Measurements from ENCODE around the gene FARSB.

The FARSB gene

DNA sequence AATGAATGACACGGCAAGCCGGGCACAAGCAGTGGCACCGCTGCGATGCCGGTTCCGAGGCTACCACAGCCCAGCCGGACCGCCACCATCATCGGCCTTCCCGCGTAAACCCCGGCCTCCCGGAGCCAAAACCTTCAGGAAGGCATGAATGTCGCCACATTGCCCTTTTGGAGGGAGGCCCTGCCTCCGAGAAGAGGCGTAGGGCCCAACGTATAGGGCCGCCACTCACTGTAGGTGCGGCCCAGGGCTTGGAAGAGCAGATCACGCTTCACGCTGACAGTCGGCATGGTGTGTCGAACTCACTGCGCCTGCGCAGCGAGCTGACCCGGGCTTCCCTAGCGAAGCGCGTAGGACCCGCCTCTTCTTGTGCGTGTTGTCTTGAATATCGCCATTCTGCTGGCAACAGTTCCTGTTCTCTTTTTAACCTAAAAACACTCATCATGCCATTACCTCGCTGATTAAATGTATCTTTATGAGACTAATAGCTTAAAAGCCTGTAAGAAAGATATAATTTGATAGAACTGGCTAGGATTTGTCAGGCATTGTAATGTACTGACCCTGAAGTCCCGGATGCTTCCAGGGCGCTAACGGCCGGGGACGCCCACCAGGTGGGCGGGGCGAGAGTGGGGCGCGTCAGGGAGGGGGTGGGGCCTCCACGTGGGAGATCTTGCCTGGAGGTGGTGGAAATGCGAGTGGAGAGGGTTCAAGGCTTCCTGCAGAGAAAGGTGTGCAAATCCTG, at the start of gene FARSB:
FARSB (minus strand) TSS at position 306 of the 739 bp plus-strand sequence; CDS start at position 287, 19 bp downstream.
- TF ChIP-seq EP300 (IDR thresholded peaks at IDR 0.05; ENCODE audit: borderline replicate concordance): 0 out of 2 replicates have a peak, but pooled peaks have one; percentile 2
- peak; percentile 86 for TF ChIP-seq TAF1 (IDR thresholded peaks at IDR 0.05; ENCODE audit: low read depth)
- TF ChIP-seq CEBPB (IDR thresholded peaks at IDR 0.05): no peak
- TF ChIP-seq NFIC (IDR thresholded peaks at IDR 0.05): no peak
- TF ChIP-seq MAX (IDR thresholded peaks at IDR 0.05): peak; percentile 95
- peak; percentile 42; the same call in 1 of the 2 replicates for TF ChIP-seq EGR1 (IDR thresholded peaks at IDR 0.05)
- TF ChIP-seq, protein P1, sequence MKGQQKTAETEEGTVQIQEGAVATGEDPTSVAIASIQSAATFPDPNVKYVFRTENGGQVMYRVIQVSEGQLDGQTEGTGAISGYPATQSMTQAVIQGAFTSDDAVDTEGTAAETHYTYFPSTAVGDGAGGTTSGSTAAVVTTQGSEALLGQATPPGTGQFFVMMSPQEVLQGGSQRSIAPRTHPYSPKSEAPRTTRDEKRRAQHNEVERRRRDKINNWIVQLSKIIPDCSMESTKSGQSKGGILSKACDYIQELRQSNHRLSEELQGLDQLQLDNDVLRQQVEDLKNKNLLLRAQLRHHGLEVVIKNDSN (IDR thresholded peaks at IDR 0.05): peak; percentile 56
- TF ChIP-seq YY1 (IDR thresholded peaks at IDR 0.05; ENCODE audit: low read depth): peak; percentile 74
- TF ChIP-seq CREB1 (IDR thresholded peaks at IDR 0.05; ENCODE audit: low read depth): 0 out of 2 replicates have a peak, but pooled peaks have one; percentile 10
- peak; percentile 57; the same call in 1 of the 2 replicates for TF ChIP-seq TCF12 (IDR thresholded peaks at IDR 0.05; ENCODE audit: low read depth)

GRCh38 chr2:222703886-222704285, 48.0 kb upstream of the FARSB start:
- TF ChIP-seq EP300 (IDR thresholded peaks at IDR 0.05; ENCODE audit: borderline replicate concordance) (no peak), TEAD4 (IDR thresholded peaks at IDR 0.05) (no peak), YY1 (IDR thresholded peaks at IDR 0.05; ENCODE audit: low read depth) (no peak), FOXM1 (IDR thresholded peaks at IDR 0.05; ENCODE audit: borderline replicate concordance, low read depth) (no peak), EGR1 (IDR thresholded peaks at IDR 0.05) (no peak), NFIC (IDR thresholded peaks at IDR 0.05) (no peak), CEBPB (IDR thresholded peaks at IDR 0.05) (no peak), RAD21 (IDR thresholded peaks at IDR 0.05; ENCODE audit: low read depth) (no peak), MAX (IDR thresholded peaks at IDR 0.05) (no peak), ZBTB7A (IDR thresholded peaks at IDR 0.05; ENCODE audit: low read depth) (no peak), TCF12 (IDR thresholded peaks at IDR 0.05; ENCODE audit: low read depth) (no peak), TAF1 (IDR thresholded peaks at IDR 0.05; ENCODE audit: low read depth) (no peak), CREB1 (IDR thresholded peaks at IDR 0.05; ENCODE audit: low read depth) (no peak)
- TF ChIP-seq, protein P2, sequence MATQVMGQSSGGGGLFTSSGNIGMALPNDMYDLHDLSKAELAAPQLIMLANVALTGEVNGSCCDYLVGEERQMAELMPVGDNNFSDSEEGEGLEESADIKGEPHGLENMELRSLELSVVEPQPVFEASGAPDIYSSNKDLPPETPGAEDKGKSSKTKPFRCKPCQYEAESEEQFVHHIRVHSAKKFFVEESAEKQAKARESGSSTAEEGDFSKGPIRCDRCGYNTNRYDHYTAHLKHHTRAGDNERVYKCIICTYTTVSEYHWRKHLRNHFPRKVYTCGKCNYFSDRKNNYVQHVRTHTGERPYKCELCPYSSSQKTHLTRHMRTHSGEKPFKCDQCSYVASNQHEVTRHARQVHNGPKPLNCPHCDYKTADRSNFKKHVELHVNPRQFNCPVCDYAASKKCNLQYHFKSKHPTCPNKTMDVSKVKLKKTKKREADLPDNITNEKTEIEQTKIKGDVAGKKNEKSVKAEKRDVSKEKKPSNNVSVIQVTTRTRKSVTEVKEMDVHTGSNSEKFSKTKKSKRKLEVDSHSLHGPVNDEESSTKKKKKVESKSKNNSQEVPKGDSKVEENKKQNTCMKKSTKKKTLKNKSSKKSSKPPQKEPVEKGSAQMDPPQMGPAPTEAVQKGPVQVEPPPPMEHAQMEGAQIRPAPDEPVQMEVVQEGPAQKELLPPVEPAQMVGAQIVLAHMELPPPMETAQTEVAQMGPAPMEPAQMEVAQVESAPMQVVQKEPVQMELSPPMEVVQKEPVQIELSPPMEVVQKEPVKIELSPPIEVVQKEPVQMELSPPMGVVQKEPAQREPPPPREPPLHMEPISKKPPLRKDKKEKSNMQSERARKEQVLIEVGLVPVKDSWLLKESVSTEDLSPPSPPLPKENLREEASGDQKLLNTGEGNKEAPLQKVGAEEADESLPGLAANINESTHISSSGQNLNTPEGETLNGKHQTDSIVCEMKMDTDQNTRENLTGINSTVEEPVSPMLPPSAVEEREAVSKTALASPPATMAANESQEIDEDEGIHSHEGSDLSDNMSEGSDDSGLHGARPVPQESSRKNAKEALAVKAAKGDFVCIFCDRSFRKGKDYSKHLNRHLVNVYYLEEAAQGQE (IDR thresholded peaks at IDR 0.05; ENCODE audit: low read depth): no peak
- TF ChIP-seq, protein P1 (IDR thresholded peaks at IDR 0.05): no peak

GRCh38 chr2:222703091-222703490, 47.2 kb upstream of the FARSB start:
- TF ChIP-seq TAF1 (IDR thresholded peaks at IDR 0.05; ENCODE audit: low read depth) (no peak), CEBPB (IDR thresholded peaks at IDR 0.05) (no peak), YY1 (IDR thresholded peaks at IDR 0.05; ENCODE audit: low read depth) (no peak), MAX (IDR thresholded peaks at IDR 0.05) (no peak), EGR1 (IDR thresholded peaks at IDR 0.05) (no peak), RAD21 (IDR thresholded peaks at IDR 0.05; ENCODE audit: low read depth) (no peak), TEAD4 (IDR thresholded peaks at IDR 0.05) (no peak), CREB1 (IDR thresholded peaks at IDR 0.05; ENCODE audit: low read depth) (no peak), EP300 (IDR thresholded peaks at IDR 0.05; ENCODE audit: borderline replicate concordance) (no peak), FOXM1 (IDR thresholded peaks at IDR 0.05; ENCODE audit: borderline replicate concordance, low read depth) (no peak), NFIC (IDR thresholded peaks at IDR 0.05) (no peak), TCF12 (IDR thresholded peaks at IDR 0.05; ENCODE audit: low read depth) (no peak), ZBTB7A (IDR thresholded peaks at IDR 0.05; ENCODE audit: low read depth) (no peak)
- TF ChIP-seq, protein P1 (IDR thresholded peaks at IDR 0.05): no peak
- TF ChIP-seq, protein P2 (IDR thresholded peaks at IDR 0.05; ENCODE audit: low read depth): no peak

DNA sequence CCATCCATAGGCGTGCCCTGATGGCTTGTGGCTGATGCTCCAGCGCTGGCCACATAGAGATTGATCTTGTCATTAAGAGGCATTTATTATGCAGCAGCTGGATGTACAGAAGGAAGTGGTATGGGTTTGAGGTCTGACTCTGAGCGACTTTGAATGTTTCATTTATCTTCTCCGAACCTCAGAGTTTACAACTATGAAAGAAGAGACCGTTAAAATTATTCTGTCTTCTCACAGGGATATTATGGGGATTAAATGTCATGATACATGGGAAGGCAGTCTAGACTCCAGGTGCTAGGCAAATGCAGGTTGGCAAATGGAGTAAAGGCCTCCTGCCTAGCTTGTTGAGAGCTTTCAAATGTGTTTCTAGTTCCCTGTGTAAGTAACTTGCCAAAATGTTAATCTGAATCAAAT, 45.8 kb upstream of the FARSB start:
- TF ChIP-seq TAF1 (IDR thresholded peaks at IDR 0.05; ENCODE audit: low read depth) (no peak), TCF12 (IDR thresholded peaks at IDR 0.05; ENCODE audit: low read depth) (no peak), MAX (IDR thresholded peaks at IDR 0.05) (no peak), RAD21 (IDR thresholded peaks at IDR 0.05; ENCODE audit: low read depth) (no peak), TEAD4 (IDR thresholded peaks at IDR 0.05) (no peak), EGR1 (IDR thresholded peaks at IDR 0.05) (no peak), EP300 (IDR thresholded peaks at IDR 0.05; ENCODE audit: borderline replicate concordance) (no peak), YY1 (IDR thresholded peaks at IDR 0.05; ENCODE audit: low read depth) (no peak), ZBTB7A (IDR thresholded peaks at IDR 0.05; ENCODE audit: low read depth) (no peak), FOXM1 (IDR thresholded peaks at IDR 0.05; ENCODE audit: borderline replicate concordance, low read depth) (no peak)
- TF ChIP-seq, protein P2 (IDR thresholded peaks at IDR 0.05; ENCODE audit: low read depth): no peak
- TF ChIP-seq, protein P1 (IDR thresholded peaks at IDR 0.05): no peak

Measured in Ishikawa (cell line).